Sigmoid colon (tissue), 4 donors: ENCODE data around the gene GRN.

Experiments
- POLR2AphosphoS5 ChIP-seq, 4 donors: sonication (generic); formaldehyde crosslinking; IDR thresholded peaks; one replicate each; pipeline ENCODE4 v1.6.1; 2017; ENCODE audit warnings: antibody characterized with exemption in 4 of 4
- TF ChIP-seq, protein P1 (sequence below), 4 experiments: fragments of 450-650 bp in 3 of 4; fragments of 200-600 bp in 1 of 4; IDR thresholded peaks; one replicate each; pipeline ENCODE4 v1.5.1; 2016 to 2019; ENCODE audit warnings: antibody characterized with exemption in 4 of 4, mild to moderate bottlenecking in 3 of 4, moderate library complexity in 2 of 4

DNA sequence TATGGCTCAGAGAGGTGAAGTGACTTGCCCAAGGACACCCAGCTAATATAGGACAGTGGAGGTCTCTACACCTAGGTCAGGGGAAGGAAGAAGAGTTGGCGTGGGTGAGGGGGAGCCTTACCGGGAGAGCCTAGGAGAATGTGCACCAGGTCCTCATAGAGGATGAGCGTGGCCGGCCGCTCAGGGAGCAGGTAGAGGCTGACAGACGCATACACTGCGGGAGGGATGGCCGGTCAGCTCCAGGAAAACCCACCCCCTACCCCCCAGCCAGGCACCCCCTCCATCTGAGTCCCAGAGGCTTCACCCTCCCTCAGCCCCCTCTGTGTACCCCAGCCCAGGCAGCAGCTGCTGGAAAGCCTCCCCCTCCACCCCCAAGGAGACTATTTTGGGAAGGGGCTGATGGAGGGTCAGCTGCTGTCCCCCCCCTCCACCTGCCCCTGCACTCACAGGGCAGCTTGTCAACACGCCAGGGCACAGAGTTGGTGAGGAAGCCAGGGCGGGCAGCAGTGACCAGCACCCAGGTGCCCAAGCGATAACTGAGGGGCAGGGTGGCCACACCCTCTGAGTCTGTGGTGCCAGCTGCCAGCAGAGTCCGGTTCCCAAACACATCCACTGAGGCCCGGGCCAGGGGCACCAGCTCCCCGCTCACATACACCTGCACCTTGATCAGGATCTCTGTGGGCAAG is 14.5 kb downstream of the GRN start:
- TF ChIP-seq, protein P1, sequence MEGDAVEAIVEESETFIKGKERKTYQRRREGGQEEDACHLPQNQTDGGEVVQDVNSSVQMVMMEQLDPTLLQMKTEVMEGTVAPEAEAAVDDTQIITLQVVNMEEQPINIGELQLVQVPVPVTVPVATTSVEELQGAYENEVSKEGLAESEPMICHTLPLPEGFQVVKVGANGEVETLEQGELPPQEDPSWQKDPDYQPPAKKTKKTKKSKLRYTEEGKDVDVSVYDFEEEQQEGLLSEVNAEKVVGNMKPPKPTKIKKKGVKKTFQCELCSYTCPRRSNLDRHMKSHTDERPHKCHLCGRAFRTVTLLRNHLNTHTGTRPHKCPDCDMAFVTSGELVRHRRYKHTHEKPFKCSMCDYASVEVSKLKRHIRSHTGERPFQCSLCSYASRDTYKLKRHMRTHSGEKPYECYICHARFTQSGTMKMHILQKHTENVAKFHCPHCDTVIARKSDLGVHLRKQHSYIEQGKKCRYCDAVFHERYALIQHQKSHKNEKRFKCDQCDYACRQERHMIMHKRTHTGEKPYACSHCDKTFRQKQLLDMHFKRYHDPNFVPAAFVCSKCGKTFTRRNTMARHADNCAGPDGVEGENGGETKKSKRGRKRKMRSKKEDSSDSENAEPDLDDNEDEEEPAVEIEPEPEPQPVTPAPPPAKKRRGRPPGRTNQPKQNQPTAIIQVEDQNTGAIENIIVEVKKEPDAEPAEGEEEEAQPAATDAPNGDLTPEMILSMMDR (IDR thresholded peaks at IDR 0.05), result no peak
- no peak for TF ChIP-seq POLR2AphosphoS5 (IDR thresholded peaks at IDR 0.05)
